DMS153 treated with DMSO at 0.1 percent for 48 hours (cell line): ENCODE data around the gene ARMC9.
"Not testable (repeated sequence)": the region's sequence is repeated elsewhere in the genome, so short reads cannot be mapped to it uniquely, and the experiment has no call there.

ENCODE experiments used
- DNase-seq: peaks from one replicate; lab custom pipeline; 2025; ENCODE audit not compliant: unreplicated experiment; lab: John Stamatoyannopoulos, UW

The ARMC9 gene

GRCh38 chr2:231239751-231240150 lies 41.3 kb downstream of the ARMC9 start:
- no peak for DNase-seq

- DNase-seq, result no peak
These were observed 43.5 kb downstream of the ARMC9 start for GRCh38 chr2:231241755-231242507.

- no peak for DNase-seq
These were observed 45.4 kb downstream of the ARMC9 start for GRCh38 chr2:231243866-231244265.

- DNase-seq, result no peak
These were observed 46.2 kb downstream of the ARMC9 start for GRCh38 chr2:231244382-231245248.

GRCh38 chr2:231245249-231246094 lies 47.0 kb downstream of the ARMC9 start:
- no peak for DNase-seq

GRCh38 chr2:231246171-231246842 lies 47.9 kb downstream of the ARMC9 start:
- DNase-seq, result peak; percentile 5

- no peak for DNase-seq
These were observed 51.7 kb downstream of the ARMC9 start for GRCh38 chr2:231250146-231250545.

GRCh38 chr2:231250698-231251097 lies 52.3 kb downstream of the ARMC9 start:
- no peak for DNase-seq

- DNase-seq, result not testable (repeated sequence)
These were observed 54.9 kb downstream of the ARMC9 start for GRCh38 chr2:231253292-231253691.

- no peak for DNase-seq
These were observed 58.1 kb downstream of the ARMC9 start for GRCh38 chr2:231256494-231256893.

GRCh38 chr2:231257763-231258162 lies 59.3 kb downstream of the ARMC9 start:
- DNase-seq, result no peak

GRCh38 chr2:231258701-231259100 lies 60.3 kb downstream of the ARMC9 start:
- DNase-seq, result no peak

GRCh38 chr2:231259104-231259503 lies 60.7 kb downstream of the ARMC9 start:
- DNase-seq, result no peak

- no peak for DNase-seq
These were observed 62.2 kb downstream of the ARMC9 start for GRCh38 chr2:231260442-231261208.

GRCh38 chr2:231263118-231263831 lies 64.8 kb downstream of the ARMC9 start:
- DNase-seq, result no peak

GRCh38 chr2:231270221-231271114 lies 72.0 kb downstream of the ARMC9 start:
- no peak for DNase-seq

GRCh38 chr2:231272991-231273390 lies 74.6 kb downstream of the ARMC9 start:
- DNase-seq, result no peak

- no peak for DNase-seq
These were observed 78.6 kb downstream of the ARMC9 start for GRCh38 chr2:231276987-231277386.
